Colonic mucosa (tissue), 4 donors: ENCODE results near the gene FCRL5. TPM values are rescaled to one million over a fixed set of nuclear protein-coding genes. Genes with fewer than 3 reads are reported as not detected.
A peak's percentile ranks its signal among the peaks of the same experiment; 100 is the strongest.

Experiments used
- DNase-seq: peaks from one replicate; pipeline ENCODE4 v3.0.0-alpha.2; 2020
- H3K27ac ChIP-seq: fragments of 200-600 bp; one replicate; pipeline ENCODE4 v1.8.0; 2021
- H3K27me3 ChIP-seq: fragments of 200-600 bp; one replicate; pipeline ENCODE4 v1.8.0; 2021
- H3K36me3 ChIP-seq: fragments of 200-600 bp; one replicate; pipeline ENCODE4 v1.8.0; 2021
- H3K4me1 ChIP-seq: fragments of 200-600 bp; one replicate; pipeline ENCODE4 v1.8.0; 2021; ENCODE audit warnings: mild to moderate bottlenecking
- H3K4me3 ChIP-seq: fragments of 200-600 bp; one replicate; pipeline ENCODE4 v1.8.0; 2021
- H3K9ac ChIP-seq, 2 donors: one replicate each; pipeline ENCODE4 v1.7.0; 2013; ENCODE audit warnings: control low read depth in 2 of 2, low read depth in 2 of 2, low read length in 2 of 2
- H3K9me3 ChIP-seq: fragments of 200-600 bp; one replicate; pipeline ENCODE4 v1.8.0; 2021
- intact Hi-C: fragments of 100-400 bp; cut with DNase I; formaldehyde crosslinking; loops from one replicate; pipeline ENCODE4 v1.14.1; 2022
- total RNA-seq, 2 donors: library from RNA; stranded (reverse); fragmentation: NEBNext Ultra II Directional in 1 of 2; extraction: Animal tissue kit (Norgen Biotek cat#: 25700) in 1 of 2; gene quantifications; one replicate each; pipeline ENCODE4 v1.2.1, GENCODE V29; 2021
- TF ChIP-seq, protein P1 (sequence below): fragments of 200-600 bp; IDR thresholded peaks from one replicate; pipeline ENCODE4 v1.8.0; 2022; ENCODE audit warnings: antibody characterized with exemption, mild to moderate bottlenecking
- donor health status: healthy.
- donor health status: DM: no; HTN: no; CAD: no.
- donor health status: DM: no; HTN: no; CAD: no.

The FCRL5 gene
- total RNA-seq, 2 donors from 2014 or later: 0.90 to 1.8 TPM

DNA sequence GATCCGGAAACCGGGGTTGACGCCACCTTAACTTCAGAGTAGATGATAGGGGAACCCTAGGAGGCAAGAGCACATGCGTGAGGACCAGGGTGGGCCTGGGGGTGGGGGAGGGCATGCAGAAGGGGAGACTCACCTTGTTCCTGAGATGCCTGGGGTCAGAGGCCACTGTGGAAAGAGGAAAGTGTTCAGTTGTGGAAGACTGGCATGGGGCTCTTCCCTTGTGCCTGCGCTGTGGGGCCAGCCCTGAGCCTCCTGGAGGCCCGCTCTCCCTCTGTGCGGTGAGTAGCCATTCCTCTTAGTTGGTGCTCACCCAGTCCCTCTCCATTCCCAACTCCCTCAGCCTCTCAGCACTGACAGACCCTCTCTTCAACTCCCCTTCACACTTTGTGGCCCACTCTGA, 36.6 kb downstream of the FCRL5 start:
- Histone ChIP-seq H3K4me3 (no peak overlapping the region), H3K9me3 (no peaks in the 10 kb centered on the region), H3K27ac (no peak overlapping the region), H3K27me3 (no peaks in the 10 kb centered on the region), H3K4me1 (no peaks in the 10 kb centered on the region), H3K9ac (no peak overlapping the region), H3K36me3 (no peaks in the 10 kb centered on the region)
- intact Hi-C loops: no loop called here
- TF ChIP-seq, protein P1, sequence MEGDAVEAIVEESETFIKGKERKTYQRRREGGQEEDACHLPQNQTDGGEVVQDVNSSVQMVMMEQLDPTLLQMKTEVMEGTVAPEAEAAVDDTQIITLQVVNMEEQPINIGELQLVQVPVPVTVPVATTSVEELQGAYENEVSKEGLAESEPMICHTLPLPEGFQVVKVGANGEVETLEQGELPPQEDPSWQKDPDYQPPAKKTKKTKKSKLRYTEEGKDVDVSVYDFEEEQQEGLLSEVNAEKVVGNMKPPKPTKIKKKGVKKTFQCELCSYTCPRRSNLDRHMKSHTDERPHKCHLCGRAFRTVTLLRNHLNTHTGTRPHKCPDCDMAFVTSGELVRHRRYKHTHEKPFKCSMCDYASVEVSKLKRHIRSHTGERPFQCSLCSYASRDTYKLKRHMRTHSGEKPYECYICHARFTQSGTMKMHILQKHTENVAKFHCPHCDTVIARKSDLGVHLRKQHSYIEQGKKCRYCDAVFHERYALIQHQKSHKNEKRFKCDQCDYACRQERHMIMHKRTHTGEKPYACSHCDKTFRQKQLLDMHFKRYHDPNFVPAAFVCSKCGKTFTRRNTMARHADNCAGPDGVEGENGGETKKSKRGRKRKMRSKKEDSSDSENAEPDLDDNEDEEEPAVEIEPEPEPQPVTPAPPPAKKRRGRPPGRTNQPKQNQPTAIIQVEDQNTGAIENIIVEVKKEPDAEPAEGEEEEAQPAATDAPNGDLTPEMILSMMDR: no peak
- DNase-seq: no peak

DNA sequence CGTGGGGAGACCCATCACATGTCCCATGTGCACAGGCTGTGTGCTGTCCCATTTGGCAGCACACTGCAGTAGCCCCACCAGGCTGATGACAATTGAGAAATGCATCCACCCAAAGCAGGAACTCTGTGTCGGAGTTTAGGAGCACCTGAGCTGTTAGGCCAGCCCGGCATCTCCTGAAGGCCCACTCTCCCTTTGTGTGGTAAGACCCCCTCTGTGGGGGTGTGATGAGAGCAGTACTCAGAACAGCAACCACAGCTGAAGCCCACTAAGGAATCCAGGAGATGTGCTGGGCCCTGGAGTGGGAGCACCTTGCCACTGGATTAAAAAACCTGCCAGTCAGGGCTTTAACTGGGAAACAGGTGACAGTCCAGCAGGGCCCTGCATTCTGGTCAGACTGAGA, 37.2 kb downstream of the FCRL5 start:
- intact Hi-C loops: no loop called here
- no peak overlapping the region for H3K9ac ChIP-seq

DNA sequence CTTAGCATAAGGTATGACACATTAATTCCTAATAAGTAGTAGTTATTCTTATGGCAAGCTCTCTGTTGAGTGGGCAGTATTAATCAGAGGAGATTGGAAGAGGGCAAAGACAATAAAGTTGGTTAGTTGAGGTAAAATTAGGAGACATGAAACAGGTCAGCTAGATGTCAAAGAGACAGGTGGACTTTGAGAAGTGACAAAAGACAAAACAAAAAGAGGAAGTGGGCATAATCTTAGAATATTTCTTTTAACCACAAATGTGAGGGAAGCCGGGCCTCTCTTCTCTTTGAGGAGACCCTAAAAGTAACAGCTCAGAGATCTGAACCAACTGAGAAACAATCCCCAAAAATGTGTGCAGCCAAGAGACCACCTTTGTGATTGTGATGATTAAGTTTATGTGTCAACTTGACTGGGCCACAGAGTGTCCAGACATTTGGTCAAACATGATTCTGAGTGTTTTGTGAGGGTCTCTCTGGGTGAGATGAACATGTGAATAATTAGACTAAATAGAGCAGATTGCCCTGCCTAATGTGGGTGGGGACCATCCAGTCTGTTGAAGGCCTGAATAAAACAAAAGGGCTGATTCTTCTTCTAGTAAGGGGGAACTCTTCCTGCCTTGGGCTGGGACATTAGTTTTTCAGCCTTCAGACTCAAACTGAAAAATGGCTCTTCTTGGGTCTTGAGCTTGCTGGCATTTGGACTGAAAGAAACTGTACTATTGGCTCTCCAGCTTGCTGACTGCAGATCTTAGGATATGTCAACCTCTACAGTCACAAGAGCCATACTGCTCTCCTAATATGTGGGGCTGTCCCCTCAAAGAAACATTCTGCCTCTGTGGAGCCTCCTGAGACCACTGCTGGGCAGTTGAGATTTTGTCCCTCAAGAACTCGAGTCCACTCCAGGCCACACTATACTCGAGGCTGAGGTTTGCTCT, 40.0 kb downstream of the FCRL5 start:
- TF ChIP-seq, protein P1: no peak
- intact Hi-C loops: no loop called here
- Histone ChIP-seq H3K27ac (peak overlapping the region; percentile 17), H3K9ac (no peak overlapping the region), H3K36me3 (no peaks in the 10 kb centered on the region), H3K4me1 (no peaks in the 10 kb centered on the region), H3K27me3 (no peaks in the 10 kb centered on the region), H3K4me3 (no peak overlapping the region), H3K9me3 (no peaks in the 10 kb centered on the region)
- DNase-seq: no peak

More for the DNA sequence above, 37.2 kb downstream of the FCRL5 start:
- no peaks in the 10 kb centered on the region for H3K36me3 ChIP-seq
- TF ChIP-seq, protein P1: no peak
- DNase-seq: no peak
- no peaks in the 10 kb centered on the region for H3K27me3 ChIP-seq
- H3K27ac ChIP-seq: no peak overlapping the region
- H3K4me3 ChIP-seq: no peak overlapping the region
- H3K9me3 ChIP-seq: no peaks in the 10 kb centered on the region
- no peaks in the 10 kb centered on the region for H3K4me1 ChIP-seq

DNA sequence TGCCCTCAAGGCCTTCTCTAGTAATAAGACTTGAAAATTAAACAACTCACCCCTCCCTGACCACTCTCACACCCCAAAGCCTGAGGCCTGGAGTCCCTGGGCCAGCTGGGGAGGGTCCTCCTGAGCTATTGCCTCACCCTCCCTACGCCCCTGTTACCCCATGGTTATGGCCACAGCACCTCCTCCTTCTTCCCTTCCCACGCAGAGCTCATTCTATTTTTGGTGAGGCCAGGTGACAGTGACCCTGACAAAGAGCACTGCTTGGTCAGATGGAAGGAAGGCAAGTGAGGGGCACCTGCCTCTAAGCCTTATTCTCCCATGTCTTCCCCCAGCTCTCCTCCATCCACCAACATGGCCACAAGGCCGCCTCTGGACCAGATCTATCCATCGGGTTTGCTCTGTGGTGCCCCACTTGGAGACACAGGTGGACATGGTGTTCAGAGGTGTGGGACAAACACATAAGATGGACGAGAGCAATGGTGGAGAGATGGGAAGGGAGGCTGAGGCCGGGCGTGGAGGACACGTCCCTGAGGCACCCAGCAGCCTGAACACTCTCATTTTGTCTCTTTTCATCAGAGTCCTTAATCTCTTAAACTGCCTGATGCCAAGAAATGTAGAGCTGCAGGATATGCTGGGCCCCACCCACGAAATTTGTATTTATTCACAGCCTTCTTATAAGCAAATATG, 42.6 kb downstream of the FCRL5 start:
- Histone ChIP-seq H3K27ac (no peak overlapping the region), H3K36me3 (no peaks in the 10 kb centered on the region)

More for the DNA sequence above, 42.6 kb downstream of the FCRL5 start:
- no peak for DNase-seq
- Histone ChIP-seq H3K27me3 (no peaks in the 10 kb centered on the region), H3K9me3 (no peaks in the 10 kb centered on the region), H3K9ac (no peak overlapping the region), H3K4me3 (no peak overlapping the region), H3K4me1 (no peaks in the 10 kb centered on the region)
- TF ChIP-seq, protein P1: no peak
- intact Hi-C loops: loop anchor here (5.0 kb wide), 1 partner anchor 127 kb away; no protein-coding TSS in a partner anchor
